ENCODE results near the gene ATL1.

GRCh38 chr14:50534416-50534815, 25.5 kb upstream of the ATL1 start:
- TF ChIP-seq POLR2AphosphoS5 (IDR thresholded peaks at IDR 0.05; ENCODE audit: low read depth, low read length) (no peak), POLR2A (IDR thresholded peaks at IDR 0.05; ENCODE audit: low read depth, low read length) (no peak)
